ENCODE measurements around the gene CLDN9. TPM values are rescaled to one million over a fixed set of nuclear protein-coding genes. Genes with fewer than 3 reads are reported as not detected.

The CLDN9 gene
- total RNA-seq, 1 experiment from 2014 or later = not detected

DNA sequence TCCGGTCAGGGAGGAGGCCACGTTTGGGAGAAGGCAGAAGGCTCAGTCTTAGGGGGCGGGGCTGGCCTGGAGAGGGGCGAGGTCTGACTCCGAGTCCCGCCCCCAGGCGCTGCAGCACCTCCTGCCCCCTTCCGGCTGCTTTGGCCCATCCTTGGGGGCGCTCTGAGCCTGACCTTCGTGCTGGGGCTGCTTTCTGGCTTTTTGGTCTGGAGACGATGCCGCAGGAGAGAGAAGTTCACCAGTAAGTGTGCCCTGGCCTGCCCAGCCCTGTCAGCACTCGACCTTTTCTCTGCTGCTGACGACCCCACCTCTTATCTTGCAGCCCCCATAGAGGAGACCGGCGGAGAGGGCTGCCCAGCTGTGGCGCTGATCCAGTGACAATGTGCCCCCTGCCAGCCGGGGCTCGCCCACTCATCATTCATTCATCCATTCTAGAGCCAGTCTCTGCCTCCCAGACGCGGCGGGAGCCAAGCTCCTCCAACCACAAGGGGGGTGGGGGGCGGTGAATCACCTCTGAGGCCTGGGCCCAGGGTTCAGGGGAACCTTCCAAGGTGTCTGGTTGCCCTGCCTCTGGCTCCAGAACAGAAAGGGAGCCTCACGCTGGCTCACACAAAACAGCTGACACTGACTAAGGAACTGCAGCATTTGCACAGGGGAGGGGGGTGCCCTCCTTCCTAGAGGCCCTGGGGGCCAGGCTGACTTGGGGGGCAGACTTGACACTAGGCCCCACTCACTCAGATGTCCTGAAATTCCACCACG, 8.9 kb downstream of the CLDN9 start:
- Histone ChIP-seq H3K27me3 (replicated peaks; ENCODE audit: insufficient read depth, low read depth, low read length, poor library complexity) (no peaks in the 10 kb centered on the region), H3K27ac (ENCODE audit: low read depth, low read length, poor library complexity, severe bottlenecking) (peak overlapping the region; percentile 97), H3K36me3 (ENCODE audit: insufficient read depth, low read length, poor library complexity, severe bottlenecking) (peaks cover 3% of the 10 kb centered on the region), H3K4me3 (ENCODE audit: low read depth, low read length, poor library complexity, severe bottlenecking) (peak overlapping the region; percentile 63), H3K4me1 (ENCODE audit: insufficient read depth, low read length, poor library complexity, severe bottlenecking) (peaks cover 29% of the 10 kb centered on the region), H3K9me3 (ENCODE audit: low read depth, low read length, poor library complexity, severe bottlenecking) (no peaks in the 10 kb centered on the region)
- POLR2A ChIA-PET (ENCODE audit: low non-redundant PET) = no interaction called here
- DNase-seq (ENCODE audit: low spot score) = peak; percentile 87
- BruUV-seq (replicated peaks) = no TSS peak
- TF ChIP-seq EZH2 (IDR thresholded peaks at IDR 0.05; ENCODE audit: borderline replicate concordance, low read depth, low read length, poor library complexity, severe bottlenecking) = no peak
- TF ChIP-seq, protein P1, sequence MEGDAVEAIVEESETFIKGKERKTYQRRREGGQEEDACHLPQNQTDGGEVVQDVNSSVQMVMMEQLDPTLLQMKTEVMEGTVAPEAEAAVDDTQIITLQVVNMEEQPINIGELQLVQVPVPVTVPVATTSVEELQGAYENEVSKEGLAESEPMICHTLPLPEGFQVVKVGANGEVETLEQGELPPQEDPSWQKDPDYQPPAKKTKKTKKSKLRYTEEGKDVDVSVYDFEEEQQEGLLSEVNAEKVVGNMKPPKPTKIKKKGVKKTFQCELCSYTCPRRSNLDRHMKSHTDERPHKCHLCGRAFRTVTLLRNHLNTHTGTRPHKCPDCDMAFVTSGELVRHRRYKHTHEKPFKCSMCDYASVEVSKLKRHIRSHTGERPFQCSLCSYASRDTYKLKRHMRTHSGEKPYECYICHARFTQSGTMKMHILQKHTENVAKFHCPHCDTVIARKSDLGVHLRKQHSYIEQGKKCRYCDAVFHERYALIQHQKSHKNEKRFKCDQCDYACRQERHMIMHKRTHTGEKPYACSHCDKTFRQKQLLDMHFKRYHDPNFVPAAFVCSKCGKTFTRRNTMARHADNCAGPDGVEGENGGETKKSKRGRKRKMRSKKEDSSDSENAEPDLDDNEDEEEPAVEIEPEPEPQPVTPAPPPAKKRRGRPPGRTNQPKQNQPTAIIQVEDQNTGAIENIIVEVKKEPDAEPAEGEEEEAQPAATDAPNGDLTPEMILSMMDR (conservative IDR thresholded peaks at IDR 0.05; ENCODE audit: low read depth, low read length) = peak; percentile 41
- intact Hi-C loops (cut with micrococcal nuclease; ENCODE audit: unreplicated experiment) = no loop called here
- CTCF ChIA-PET = interaction anchor here (0.5 to 2.9 kb wide), 3 partner anchors 10 to 184 kb away, joined by 3 to 9 read pairs (median 4); no protein-coding TSS in a partner anchor

DNA sequence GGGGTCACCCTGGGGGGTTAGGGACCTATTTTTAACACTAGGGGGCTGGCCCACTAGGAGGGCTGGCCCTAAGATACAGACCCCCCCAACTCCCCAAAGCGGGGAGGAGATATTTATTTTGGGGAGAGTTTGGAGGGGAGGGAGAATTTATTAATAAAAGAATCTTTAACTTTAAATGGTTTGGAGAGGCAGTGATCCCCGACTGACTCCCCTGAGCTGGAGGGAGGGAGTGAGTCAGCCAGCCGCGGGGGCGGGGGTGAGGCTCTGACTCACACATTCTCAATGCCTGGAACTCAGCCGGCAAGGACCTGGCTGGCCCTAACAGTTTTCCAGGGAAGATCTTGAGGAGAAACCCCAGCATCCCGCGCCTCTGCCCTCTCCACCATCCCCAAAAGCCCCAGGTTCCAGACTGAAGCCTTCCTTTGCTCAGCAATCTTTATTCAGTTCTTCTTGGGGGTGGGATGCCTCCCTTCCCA, 9.5 kb downstream of the CLDN9 start:
- peak overlapping the region; percentile 97 for H3K27ac ChIP-seq (ENCODE audit: low read depth, low read length, poor library complexity, severe bottlenecking)
- H3K9me3 ChIP-seq (ENCODE audit: low read depth, low read length, poor library complexity, severe bottlenecking) = no peaks in the 10 kb centered on the region
- DNase-seq (ENCODE audit: low spot score) = peak; percentile 93
- H3K27me3 ChIP-seq (replicated peaks; ENCODE audit: insufficient read depth, low read depth, low read length, poor library complexity) = no peaks in the 10 kb centered on the region
- H3K4me1 ChIP-seq (ENCODE audit: insufficient read depth, low read length, poor library complexity, severe bottlenecking) = peaks cover 29% of the 10 kb centered on the region
- H3K4me3 ChIP-seq (ENCODE audit: low read depth, low read length, poor library complexity, severe bottlenecking) = peak overlapping the region; percentile 63
- CTCF ChIA-PET = interaction anchor here (2.9 kb wide), 1 partner anchor 9 kb away, joined by 9 read pairs; no protein-coding TSS in a partner anchor
- TF ChIP-seq EZH2 (IDR thresholded peaks at IDR 0.05; ENCODE audit: borderline replicate concordance, low read depth, low read length, poor library complexity, severe bottlenecking) = no peak
- TF ChIP-seq, protein P1 (conservative IDR thresholded peaks at IDR 0.05; ENCODE audit: low read depth, low read length) = no peak
- intact Hi-C loops (cut with micrococcal nuclease; ENCODE audit: unreplicated experiment) = no loop called here
- BruUV-seq (replicated peaks) = no TSS peak
- H3K36me3 ChIP-seq (ENCODE audit: insufficient read depth, low read length, poor library complexity, severe bottlenecking) = peaks cover 3% of the 10 kb centered on the region
- POLR2A ChIA-PET (ENCODE audit: low non-redundant PET) = no interaction called here

DNA sequence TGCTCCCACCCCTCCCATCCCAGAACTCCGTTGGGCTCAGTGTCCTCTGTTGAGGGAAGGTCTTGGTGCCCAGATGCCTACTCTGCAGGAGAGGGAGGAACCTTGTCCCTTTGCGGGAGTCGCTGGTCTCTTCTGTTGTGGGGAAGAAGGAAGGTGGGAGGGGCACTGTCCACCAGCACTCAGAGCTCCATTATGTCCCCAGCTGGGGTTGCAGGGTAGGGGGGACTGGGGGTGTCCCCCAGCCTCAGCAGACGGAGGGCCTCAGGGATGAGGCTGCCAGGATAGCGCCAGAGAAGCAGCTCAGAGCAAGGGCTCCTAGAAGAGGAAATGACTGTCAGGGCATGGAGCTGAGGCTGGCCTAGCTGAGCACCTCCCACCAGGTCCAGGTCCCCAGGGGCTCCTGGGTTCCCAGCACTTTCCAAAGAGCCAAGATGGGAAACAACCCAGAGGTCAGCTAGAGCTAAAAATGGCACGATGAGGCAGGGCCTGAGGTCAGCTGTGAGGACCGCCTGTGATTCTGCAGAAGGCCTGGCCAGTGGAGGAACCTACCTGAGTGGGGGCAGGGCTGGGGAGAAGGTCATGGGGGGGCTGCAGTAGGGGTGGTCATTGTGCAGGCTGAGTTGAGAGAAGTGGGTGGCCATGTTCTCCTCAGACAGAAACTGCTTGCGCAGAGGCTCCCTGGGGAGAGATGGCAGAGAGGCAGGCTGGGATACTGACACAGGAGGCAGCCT, 10.1 kb downstream of the CLDN9 start:
- Histone ChIP-seq H3K36me3 (ENCODE audit: insufficient read depth, low read length, poor library complexity, severe bottlenecking) (peaks cover 3% of the 10 kb centered on the region), H3K27me3 (replicated peaks; ENCODE audit: insufficient read depth, low read depth, low read length, poor library complexity) (no peaks in the 10 kb centered on the region), H3K4me3 (ENCODE audit: low read depth, low read length, poor library complexity, severe bottlenecking) (peak overlapping the region; percentile 71), H3K9me3 (ENCODE audit: low read depth, low read length, poor library complexity, severe bottlenecking) (no peaks in the 10 kb centered on the region), H3K4me1 (ENCODE audit: insufficient read depth, low read length, poor library complexity, severe bottlenecking) (peaks cover 29% of the 10 kb centered on the region), H3K27ac (ENCODE audit: low read depth, low read length, poor library complexity, severe bottlenecking) (peak overlapping the region; percentile 97)
- POLR2A ChIA-PET (ENCODE audit: low non-redundant PET) = no interaction called here
- CTCF ChIA-PET = interaction anchor here (1.1 to 2.9 kb wide), 2 partner anchors 9 to 19 kb away, joined by 3 to 9 read pairs; no protein-coding TSS in a partner anchor
- TF ChIP-seq EZH2 (IDR thresholded peaks at IDR 0.05; ENCODE audit: borderline replicate concordance, low read depth, low read length, poor library complexity, severe bottlenecking) = no peak
- TF ChIP-seq, protein P1 (conservative IDR thresholded peaks at IDR 0.05; ENCODE audit: low read depth, low read length) = no peak
- DNase-seq (ENCODE audit: low spot score) = peak; percentile 37
- intact Hi-C loops (cut with micrococcal nuclease; ENCODE audit: unreplicated experiment) = no loop called here
- BruUV-seq (replicated peaks) = TSS peak; percentile 90

Data from A673 (cell line).